H1 (cell line): ENCODE measurements around the gene VWA1.

ENCODE experiments used
- MAX ChIP-seq: IDR thresholded peaks from 2 replicates; pipeline ENCODE4 v1.6.1; 2012; ENCODE audit warnings: inconsistent platforms
- POLR2A ChIP-seq, 2 experiments: IDR thresholded peaks; 1 replicate in 1 of 2; 2 replicates in 1 of 2; pipeline ENCODE4 v1.6.1; 2011; ENCODE audit warnings: low read depth in 2 of 2, low read length in 2 of 2, mild to moderate bottlenecking in 2 of 2; ENCODE audit errors: control extremely low read depth in 1 of 2
- SUZ12 ChIP-seq: fragments of 200-600 bp; sonication (generic); IDR thresholded peaks from 2 replicates; pipeline ENCODE4 v1.6.1; 2012; ENCODE audit warnings: mild to moderate bottlenecking, inconsistent platforms, low read length, moderate library complexity, mixed read lengths

GRCh38 chr1:1415751-1416150 lies 19.7 kb upstream of the VWA1 start:
- no peak for TF ChIP-seq SUZ12
- TF ChIP-seq POLR2A (IDR thresholded peaks at IDR 0.05; ENCODE audit: control extremely low read depth in 1 of 2, low read depth in 2 of 2, low read length in 2 of 2) = no peak
- TF ChIP-seq MAX = no peak
